Smooth muscle cell of trachea (primary cell): ENCODE measurements around the gene INHBB. TPM values are rescaled to one million over a fixed set of nuclear protein-coding genes. Genes with fewer than 3 reads are reported as not detected.

ENCODE experiments used
- total RNA-seq: library from RNA; depleted of rRNA; stranded (reverse); fragments of >200 nt; gene quantifications from 2 replicates; pipeline ENCODE4 v1.2.1, GENCODE V29; 2014

The INHBB gene
- total RNA-seq = not detected in 2 replicates

DNA sequence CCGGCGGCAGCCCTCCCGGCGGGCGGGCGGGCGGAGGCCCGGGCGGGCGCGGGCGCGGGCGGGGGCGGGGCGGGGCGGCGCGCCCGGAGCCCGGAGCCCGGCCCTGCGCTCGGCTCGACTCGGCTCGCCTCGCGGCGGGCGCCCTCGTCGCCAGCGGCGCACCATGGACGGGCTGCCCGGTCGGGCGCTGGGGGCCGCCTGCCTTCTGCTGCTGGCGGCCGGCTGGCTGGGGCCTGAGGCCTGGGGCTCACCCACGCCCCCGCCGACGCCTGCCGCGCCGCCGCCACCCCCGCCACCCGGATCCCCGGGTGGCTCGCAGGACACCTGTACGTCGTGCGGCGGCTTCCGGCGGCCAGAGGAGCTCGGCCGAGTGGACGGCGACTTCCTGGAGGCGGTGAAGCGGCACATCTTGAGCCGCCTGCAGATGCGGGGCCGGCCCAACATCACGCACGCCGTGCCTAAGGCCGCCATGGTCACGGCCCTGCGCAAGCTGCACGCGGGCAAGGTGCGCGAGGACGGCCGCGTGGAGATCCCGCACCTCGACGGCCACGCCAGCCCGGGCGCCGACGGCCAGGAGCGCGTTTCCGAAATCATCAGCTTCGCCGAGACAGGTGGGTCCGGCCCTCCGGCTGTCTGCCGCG is at the start of gene INHBB:
INHBB (plus strand) TSS at position 111 of the 641 bp plus-strand sequence; CDS start at position 164, 53 bp downstream.

Other genes starting within 250 kb of the INHBB start
- 26.8 and 49.5 TPM in 2 replicates for gene TMEM185B, start 122.7 kb upstream of the INHBB start, total RNA-seq
- gene RALB, start 93.3 kb upstream of the INHBB start, total RNA-seq = 70.3 and 90.6 TPM in 2 replicates